ENCODE measurements around the gene STAG1. TPM values are rescaled to one million over a fixed set of nuclear protein-coding genes. Genes with fewer than 3 reads are reported as not detected.
"Not testable (repeated sequence)": the region's sequence is repeated elsewhere in the genome, so short reads cannot be mapped to it uniquely, and the experiment has no call there.

Gene STAG1
- total RNA-seq, 2 donors from 2014 or later: 26.2 to 28.3 TPM

DNA sequence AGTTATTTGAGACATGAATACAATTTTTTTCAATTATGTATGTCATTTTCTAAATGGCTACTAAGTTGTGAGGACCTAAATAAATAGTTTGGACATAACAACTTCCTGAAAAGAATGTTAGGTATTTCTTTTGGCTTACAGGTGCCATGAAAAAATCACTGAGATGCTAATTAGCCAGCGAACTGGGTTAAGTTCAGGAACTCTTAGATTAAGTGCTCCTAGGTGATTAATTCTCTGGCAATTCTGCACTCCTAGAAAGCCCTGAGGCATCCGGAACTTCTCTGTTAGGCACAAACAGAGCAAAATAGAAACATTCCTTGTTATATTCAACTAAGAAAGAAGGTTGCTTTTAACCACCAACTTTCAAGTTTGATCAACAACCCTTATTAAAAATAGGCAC, 192.3 kb downstream of the STAG1 start:
- Histone ChIP-seq H3K36me3 (replicated peaks in 1 of 2; ENCODE audit: insufficient read depth in 1 of 2, low read depth in 2 of 2) (no peaks in the 10 kb centered on the region), H3K27ac (no peak overlapping the region), H3K27me3 (no peaks in the 10 kb centered on the region), H3K9me3 (no peaks in the 10 kb centered on the region), H3K4me1 (peaks cover 5% of the 10 kb centered on the region), H3K4me3 (no peak overlapping the region)
- ATAC-seq (no peak), DNase-seq (no peak)
- intact Hi-C loops (cut with DNase I): no loop called here
- WGBS, 2 donors: 54 to 71% methylated on average over 2 of the region's 2 CpGs
- no peak for TF ChIP-seq POLR2A (IDR thresholded peaks at IDR 0.05)
- TF ChIP-seq, protein P1, sequence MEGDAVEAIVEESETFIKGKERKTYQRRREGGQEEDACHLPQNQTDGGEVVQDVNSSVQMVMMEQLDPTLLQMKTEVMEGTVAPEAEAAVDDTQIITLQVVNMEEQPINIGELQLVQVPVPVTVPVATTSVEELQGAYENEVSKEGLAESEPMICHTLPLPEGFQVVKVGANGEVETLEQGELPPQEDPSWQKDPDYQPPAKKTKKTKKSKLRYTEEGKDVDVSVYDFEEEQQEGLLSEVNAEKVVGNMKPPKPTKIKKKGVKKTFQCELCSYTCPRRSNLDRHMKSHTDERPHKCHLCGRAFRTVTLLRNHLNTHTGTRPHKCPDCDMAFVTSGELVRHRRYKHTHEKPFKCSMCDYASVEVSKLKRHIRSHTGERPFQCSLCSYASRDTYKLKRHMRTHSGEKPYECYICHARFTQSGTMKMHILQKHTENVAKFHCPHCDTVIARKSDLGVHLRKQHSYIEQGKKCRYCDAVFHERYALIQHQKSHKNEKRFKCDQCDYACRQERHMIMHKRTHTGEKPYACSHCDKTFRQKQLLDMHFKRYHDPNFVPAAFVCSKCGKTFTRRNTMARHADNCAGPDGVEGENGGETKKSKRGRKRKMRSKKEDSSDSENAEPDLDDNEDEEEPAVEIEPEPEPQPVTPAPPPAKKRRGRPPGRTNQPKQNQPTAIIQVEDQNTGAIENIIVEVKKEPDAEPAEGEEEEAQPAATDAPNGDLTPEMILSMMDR (IDR thresholded peaks at IDR 0.05): no peak

- intact Hi-C loops (cut with DNase I); H3K4me3 ChIP-seq; H3K4me1 ChIP-seq; DNase-seq; H3K27ac ChIP-seq; H3K36me3 ChIP-seq (replicated peaks in 1 of 2; ENCODE audit: insufficient read depth in 1 of 2, low read depth in 2 of 2); ATAC-seq; H3K27me3 ChIP-seq; H3K9me3 ChIP-seq: not testable (repeated sequence)
- whole genome bisulfite sequencing, 2 donors: 77 to 80% methylated on average over 1 of the region's 1 CpG
These were observed 202.7 kb downstream of the STAG1 start for GRCh38 chr3:136549461-136549860.

GRCh38 chr3:136547293-136547692, 204.9 kb downstream of the STAG1 start:
- ATAC-seq (no peak), DNase-seq (no peak)
- H3K27ac ChIP-seq: no peak overlapping the region
- no peaks in the 10 kb centered on the region for H3K27me3 ChIP-seq
- H3K4me3 ChIP-seq: no peak overlapping the region
- H3K9me3 ChIP-seq: no peaks in the 10 kb centered on the region
- peaks cover 11% of the 10 kb centered on the region for H3K4me1 ChIP-seq
- intact Hi-C loops (cut with DNase I): no loop called here
- TF ChIP-seq, protein P1 (IDR thresholded peaks at IDR 0.05): no peak
- no peak for TF ChIP-seq POLR2A (IDR thresholded peaks at IDR 0.05)
- no peaks in the 10 kb centered on the region for H3K36me3 ChIP-seq (replicated peaks in 1 of 2; ENCODE audit: insufficient read depth in 1 of 2, low read depth in 2 of 2)

DNA sequence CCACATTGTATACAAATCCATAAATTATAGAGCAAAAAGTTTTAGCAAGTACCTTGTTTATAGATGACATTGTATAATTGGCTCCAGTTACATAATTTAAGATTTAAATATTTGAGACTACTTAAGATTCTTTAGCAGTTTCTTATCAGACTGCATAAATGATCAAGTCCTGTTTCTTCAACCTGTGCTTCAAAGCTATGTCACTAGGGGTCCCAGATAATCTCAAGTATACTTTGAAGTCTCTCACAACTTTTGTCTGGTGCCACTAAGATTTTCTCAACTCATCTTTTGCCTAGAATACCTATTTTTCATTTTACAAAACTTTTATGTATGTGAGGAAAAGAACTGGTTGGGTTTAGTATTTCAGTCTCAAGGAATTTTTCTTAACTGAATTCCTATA, 205.5 kb downstream of the STAG1 start:
- no peak overlapping the region for H3K27ac ChIP-seq
- no peak for DNase-seq
- ATAC-seq: no peak
- H3K36me3 ChIP-seq (replicated peaks in 1 of 2; ENCODE audit: insufficient read depth in 1 of 2, low read depth in 2 of 2): no peaks in the 10 kb centered on the region
- intact Hi-C loops (cut with DNase I): no loop called here
- H3K27me3 ChIP-seq: no peaks in the 10 kb centered on the region
- no peaks in the 10 kb centered on the region for H3K9me3 ChIP-seq
- no peak overlapping the region for H3K4me3 ChIP-seq
- no peak for TF ChIP-seq POLR2A (IDR thresholded peaks at IDR 0.05)
- H3K4me1 ChIP-seq: peaks cover 11% of the 10 kb centered on the region

- TF ChIP-seq POLR2A (IDR thresholded peaks at IDR 0.05): no peak
- TF ChIP-seq, protein P1 (IDR thresholded peaks at IDR 0.05): peak in 5 of 7 experiments; percentile 7 to 26 (median 22)
- intact Hi-C loops (cut with DNase I): no loop called here
- H3K27me3 ChIP-seq: no peaks in the 10 kb centered on the region
- no peak overlapping the region for H3K4me3 ChIP-seq
- no peaks in the 10 kb centered on the region for H3K36me3 ChIP-seq (replicated peaks in 1 of 2; ENCODE audit: insufficient read depth in 1 of 2, low read depth in 2 of 2)
- H3K9me3 ChIP-seq: no peaks in the 10 kb centered on the region
- no peak for DNase-seq
- peaks cover 11% of the 10 kb centered on the region for H3K4me1 ChIP-seq
- no peak overlapping the region for H3K27ac ChIP-seq
- ATAC-seq: no peak
- 54 to 62% methylated on average over 3 of the region's 3 CpGs for WGBS, 2 donors
These were observed 206.4 kb downstream of the STAG1 start for GRCh38 chr3:136545664-136546268.

- no peak for DNase-seq
- Histone ChIP-seq H3K4me3 (no peak overlapping the region), H3K9me3 (no peaks in the 10 kb centered on the region), H3K27ac (no peak overlapping the region), H3K36me3 (replicated peaks in 1 of 2; ENCODE audit: insufficient read depth in 1 of 2, low read depth in 2 of 2) (no peaks in the 10 kb centered on the region), H3K4me1 (peaks cover 11% of the 10 kb centered on the region), H3K27me3 (no peaks in the 10 kb centered on the region)
- TF ChIP-seq, protein P1 (IDR thresholded peaks at IDR 0.05): no peak
- no peak for TF ChIP-seq POLR2A (IDR thresholded peaks at IDR 0.05)
- 95 to 96% methylated on average over 3 of the region's 3 CpGs for WGBS, 2 donors
- ATAC-seq: no peak
- intact Hi-C loops (cut with DNase I): no loop called here
These were observed 207.6 kb downstream of the STAG1 start for GRCh38 chr3:136544532-136544931.

Data from body of pancreas (tissue), 4 donors.